Neural crest cell (in vitro differentiated cells): ENCODE measurements around the gene COL10A1. TPM values are rescaled to one million over a fixed set of nuclear protein-coding genes. Genes with fewer than 3 reads are reported as not detected.

Experiments used
- DNase-seq: peaks from one replicate; pipeline ENCODE4 v3.0.0; 2021; ENCODE audit warnings: low read depth, mixed read lengths, low spot score
- H3K27ac Mint-ChIP-seq: one replicate; pipeline ENCODE4 v1.8.0; 2021; ENCODE audit warnings: mild to moderate bottlenecking, mixed read lengths; ENCODE audit not compliant: unreplicated experiment
- H3K27me3 Mint-ChIP-seq: 2 replicates; pipeline ENCODE4 v1.8.0; 2021; ENCODE audit warnings: low read depth, mild to moderate bottlenecking, mixed read lengths
- H3K36me3 Mint-ChIP-seq: 2 replicates; pipeline ENCODE4 v1.8.0; 2021; ENCODE audit warnings: low read depth, mild to moderate bottlenecking, mixed read lengths
- H3K4me1 Mint-ChIP-seq: 2 replicates; pipeline ENCODE4 v1.8.0; 2021; ENCODE audit warnings: mixed read lengths
- H3K4me3 Mint-ChIP-seq: one replicate; pipeline ENCODE4 v1.8.0; 2021; ENCODE audit warnings: mild to moderate bottlenecking, mixed read lengths
- H3K9me3 Mint-ChIP-seq: 2 replicates; pipeline ENCODE4 v1.8.0; 2021; ENCODE audit warnings: mixed read lengths
- CTCF ChIP-seq: fragments of 200-600 bp; sonication (generic); conservative IDR thresholded peaks from 2 replicates; pipeline ENCODE4 v1.5.0; 2021; ENCODE audit warnings: antibody characterized with exemption, mild to moderate bottlenecking
- total RNA-seq: library from RNA; stranded (reverse); gene quantifications from 2 replicates; pipeline ENCODE4 v1.2.1, GENCODE V29; 2021

Gene COL10A1
- total RNA-seq, 1 donor from 2014 or later, result not detected

GRCh38 chr6:116144605-116145004, 18.7 kb upstream of the COL10A1 start:
- no peak for TF ChIP-seq CTCF
- no peaks in the 10 kb centered on the region for H3K27me3 Mint-ChIP-seq
- no peak overlapping the region for H3K27ac Mint-ChIP-seq
- no peak for DNase-seq
- H3K9me3 Mint-ChIP-seq, result no peaks in the 10 kb centered on the region
- H3K4me3 Mint-ChIP-seq, result no peak overlapping the region
- peaks cover 5% of the 10 kb centered on the region for H3K4me1 Mint-ChIP-seq
- H3K36me3 Mint-ChIP-seq, result no peaks in the 10 kb centered on the region

- no peak for TF ChIP-seq CTCF
- H3K4me1 Mint-ChIP-seq, result peaks cover 5% of the 10 kb centered on the region
- no peaks in the 10 kb centered on the region for H3K27me3 Mint-ChIP-seq
- no peaks in the 10 kb centered on the region for H3K9me3 Mint-ChIP-seq
- DNase-seq, result no peak
- H3K4me3 Mint-ChIP-seq, result no peak overlapping the region
- H3K27ac Mint-ChIP-seq, result no peak overlapping the region
- no peaks in the 10 kb centered on the region for H3K36me3 Mint-ChIP-seq
Measured at GRCh38 chr6:116139917-116140316, 14.0 kb upstream of the COL10A1 start.

GRCh38 chr6:116136933-116137340, 11.0 kb upstream of the COL10A1 start:
- Mint-ChIP-seq H3K36me3 (peaks cover under 1% of the 10 kb centered on the region), H3K9me3 (peaks cover under 1% of the 10 kb centered on the region), H3K4me1 (no peaks in the 10 kb centered on the region), H3K27ac (no peak overlapping the region), H3K4me3 (no peak overlapping the region), H3K27me3 (no peaks in the 10 kb centered on the region)
- no peak for DNase-seq
- TF ChIP-seq CTCF, result no peak

- Mint-ChIP-seq H3K27me3 (no peaks in the 10 kb centered on the region), H3K4me1 (no peaks in the 10 kb centered on the region), H3K4me3 (no peak overlapping the region), H3K36me3 (peaks cover 3% of the 10 kb centered on the region), H3K9me3 (peaks cover 3% of the 10 kb centered on the region), H3K27ac (no peak overlapping the region)
- TF ChIP-seq CTCF, result no peak
- no peak for DNase-seq
Measured at GRCh38 chr6:116136373-116136772, 10.4 kb upstream of the COL10A1 start.

GRCh38 chr6:116133453-116133852, 7.5 kb upstream of the COL10A1 start:
- H3K4me3 Mint-ChIP-seq, result no peak overlapping the region
- peaks cover 3% of the 10 kb centered on the region for H3K36me3 Mint-ChIP-seq
- H3K27me3 Mint-ChIP-seq, result no peaks in the 10 kb centered on the region
- no peak for TF ChIP-seq CTCF
- peaks cover 3% of the 10 kb centered on the region for H3K9me3 Mint-ChIP-seq
- H3K4me1 Mint-ChIP-seq, result no peaks in the 10 kb centered on the region
- DNase-seq, result no peak
- H3K27ac Mint-ChIP-seq, result no peak overlapping the region
